Measurements from ENCODE around the gene CYP1B1. TPM values are rescaled to one million over a fixed set of nuclear protein-coding genes. Genes with fewer than 3 reads are reported as not detected.
"Not testable (repeated sequence)": the region's sequence is repeated elsewhere in the genome, so short reads cannot be mapped to it uniquely, and the experiment has no call there.

CYP1B1 gene
- total RNA-seq, 2 experiments from 2014 or later, result 3.3 to 4.3 TPM

GRCh38 chr2:38111350-38111749 is 35.4 kb upstream of the CYP1B1 start:
- CTCF ChIA-PET; H3K36me3 Mint-ChIP-seq; H3K4me1 Mint-ChIP-seq (ENCODE audit: low read depth); H3K4me3 Mint-ChIP-seq; POLR2A ChIA-PET; H3K9me3 Mint-ChIP-seq; H3K27ac Mint-ChIP-seq; DNase-seq: not testable (repeated sequence)
- peaks cover 39% of the 10 kb centered on the region for H3K27me3 Mint-ChIP-seq
- intact Hi-C loops (cut with micrococcal nuclease), result loop anchor here (10.0 kb wide), 1 partner anchor 717 kb away; no protein-coding TSS in a partner anchor

- POLR2A ChIA-PET, result no interaction called here
- Mint-ChIP-seq H3K36me3 (no peaks in the 10 kb centered on the region), H3K27ac (no peak overlapping the region), H3K9me3 (peaks cover 2% of the 10 kb centered on the region), H3K4me3 (no peak overlapping the region), H3K27me3 (peaks cover 42% of the 10 kb centered on the region), H3K4me1 (ENCODE audit: low read depth) (peaks cover 12% of the 10 kb centered on the region)
- CTCF ChIA-PET, result interaction anchor here (1.7 kb wide), 1 partner anchor 33 kb away, joined by 6 read pairs; the partner anchor contains the start of gene CYP1B1
- DNase-seq, result no peak
- intact Hi-C loops (cut with micrococcal nuclease), result loop anchor here (10.0 kb wide), 1 partner anchor 715 kb away; no protein-coding TSS in a partner anchor
Measured at GRCh38 chr2:38109732-38110181, 33.8 kb upstream of the CYP1B1 start.

DNA sequence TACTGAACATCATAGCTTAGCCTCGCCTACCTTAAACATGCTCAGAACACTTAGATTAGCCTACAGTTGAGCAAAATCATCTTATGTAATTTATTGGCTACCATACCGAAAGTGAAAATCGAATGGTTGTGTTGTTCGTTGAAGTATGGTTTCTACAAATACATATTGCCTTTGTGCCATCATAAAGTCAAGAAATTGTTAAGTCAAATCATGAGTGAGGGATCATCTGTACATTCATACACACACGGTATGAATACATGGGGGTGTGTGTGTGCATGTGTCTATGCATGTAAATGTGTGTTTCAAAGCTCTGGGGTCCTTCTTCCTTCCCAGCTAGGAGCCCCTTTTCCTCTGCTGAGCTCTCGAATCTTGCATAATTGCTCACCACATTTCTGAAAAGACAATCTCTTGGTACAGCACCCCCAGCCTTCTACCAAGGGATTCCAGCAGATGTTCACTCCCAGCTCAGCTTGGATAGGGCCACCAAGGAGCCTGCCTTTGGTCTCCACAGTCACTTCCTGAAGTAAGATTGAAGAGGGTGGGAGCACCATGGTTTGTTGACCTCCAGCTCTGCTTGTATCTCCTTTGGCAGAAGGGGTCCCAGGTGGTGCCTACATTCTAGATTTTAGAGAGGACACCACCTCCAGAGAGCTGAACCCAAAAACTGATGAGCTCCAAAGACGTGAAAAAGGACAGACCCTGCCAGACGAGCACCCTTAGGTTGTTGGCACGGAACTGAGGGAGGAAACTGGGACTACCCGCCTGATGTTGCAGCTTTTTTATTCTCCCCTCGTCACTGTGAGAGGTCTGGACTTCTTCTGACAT is 33.2 kb upstream of the CYP1B1 start:
- peaks cover 5% of the 10 kb centered on the region for H3K9me3 Mint-ChIP-seq
- ChIA-PET POLR2A (interaction anchor here (0.9 kb wide), 1 partner anchor 33 kb away, joined by 3 read pairs; no protein-coding TSS in a partner anchor), CTCF (interaction anchor here (1.1 to 1.7 kb wide), 2 partner anchors 33 to 71 kb away, joined by 3 to 6 read pairs; partner anchors contain the start of gene CYP1B1)
- no peak for DNase-seq
- H3K4me3 Mint-ChIP-seq, result no peak overlapping the region
- peaks cover 41% of the 10 kb centered on the region for H3K27me3 Mint-ChIP-seq
- H3K36me3 Mint-ChIP-seq, result no peaks in the 10 kb centered on the region
- H3K4me1 Mint-ChIP-seq (ENCODE audit: low read depth), result peaks cover 12% of the 10 kb centered on the region
- intact Hi-C loops (cut with micrococcal nuclease), result no loop called here
- no peak overlapping the region for H3K27ac Mint-ChIP-seq

DNA sequence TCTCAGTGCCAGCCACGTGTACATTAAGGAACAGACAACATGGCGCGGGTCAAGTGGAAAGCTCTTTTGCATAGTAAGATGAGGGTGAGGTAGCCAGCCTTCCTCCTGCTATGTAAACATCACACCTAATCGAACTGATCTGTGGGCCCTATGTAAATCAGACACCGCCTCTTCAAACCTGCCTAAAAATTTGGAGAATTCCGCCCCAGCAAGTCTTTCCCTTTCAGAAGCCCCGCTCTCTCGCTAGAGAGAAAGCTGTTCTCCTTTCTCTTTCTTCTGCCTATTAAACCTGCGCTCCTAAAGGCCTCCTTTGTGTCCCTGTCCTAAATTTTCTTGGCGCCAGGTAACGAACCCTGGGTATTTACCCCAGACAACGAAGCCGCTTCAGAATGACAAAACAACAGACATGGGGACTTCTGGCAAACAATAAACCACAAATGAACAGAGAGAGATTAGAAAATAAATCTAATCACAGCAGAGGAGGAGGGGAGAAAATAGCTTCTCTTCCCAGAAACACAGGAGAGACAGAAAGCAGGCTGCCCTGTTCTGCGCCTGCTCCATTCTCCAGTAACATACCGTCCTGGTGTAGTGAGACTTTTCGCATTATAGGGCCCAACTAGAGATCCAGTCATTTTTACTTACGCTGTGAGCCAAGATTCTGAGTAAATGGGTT is 31.9 kb upstream of the CYP1B1 start:
- no peaks in the 10 kb centered on the region for H3K36me3 Mint-ChIP-seq
- no peak for DNase-seq
- H3K9me3 Mint-ChIP-seq, result peaks cover 13% of the 10 kb centered on the region
- CTCF ChIA-PET, result interaction anchor here (1.8 kb wide), 1 partner anchor 31 kb away, joined by 7 read pairs; the partner anchor contains the start of gene CYP1B1
- intact Hi-C loops (cut with micrococcal nuclease), result loop anchor here (2.0 kb wide), 1 partner anchor 69 kb away; no protein-coding TSS in a partner anchor
- H3K27ac Mint-ChIP-seq, result no peak overlapping the region
- H3K4me1 Mint-ChIP-seq (ENCODE audit: low read depth), result peaks cover 12% of the 10 kb centered on the region
- peaks cover 40% of the 10 kb centered on the region for H3K27me3 Mint-ChIP-seq
- H3K4me3 Mint-ChIP-seq, result no peak overlapping the region
- POLR2A ChIA-PET, result interaction anchor here (0.6 to 2.4 kb wide), 2 partner anchors 31 to 372 kb away, joined by 4 to 9 read pairs; partner anchors contain the start of gene CYP1B1

DNA sequence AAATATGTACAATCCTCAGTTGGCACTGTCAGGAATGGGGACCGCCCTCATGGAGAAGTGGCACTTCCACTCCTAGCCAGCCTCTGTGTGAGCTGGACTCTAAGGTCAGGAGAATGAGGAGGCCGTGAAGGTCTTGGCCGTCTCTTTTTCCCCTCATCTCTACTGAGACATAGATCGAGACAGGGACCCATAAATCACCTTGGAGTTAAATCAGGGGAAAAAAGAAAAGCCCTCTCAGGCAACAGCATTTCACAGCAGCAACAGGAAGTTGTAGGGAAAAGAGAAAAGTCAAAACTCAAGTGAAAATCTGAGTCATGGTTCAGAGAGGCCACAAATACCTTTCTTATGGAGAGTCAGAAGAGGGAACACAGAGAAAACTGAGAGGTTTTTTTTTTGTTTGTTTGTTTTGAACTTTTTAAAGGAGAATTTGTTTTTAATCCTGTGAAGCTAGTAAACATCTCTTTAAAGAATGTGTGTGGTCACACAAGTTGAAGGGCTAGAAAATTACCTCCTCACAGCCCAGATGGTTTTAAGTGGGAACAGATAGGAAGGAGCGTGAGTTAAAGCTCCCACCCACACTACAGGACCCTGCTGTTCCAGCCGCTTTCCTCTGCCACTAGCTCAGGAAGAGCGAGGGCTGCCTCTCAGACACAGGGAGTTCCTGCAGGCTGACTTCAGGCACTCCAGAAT is 30.6 kb upstream of the CYP1B1 start:
- Mint-ChIP-seq H3K9me3 (peaks cover 13% of the 10 kb centered on the region), H3K4me1 (ENCODE audit: low read depth) (peaks cover 12% of the 10 kb centered on the region), H3K27me3 (peaks cover 39% of the 10 kb centered on the region), H3K4me3 (no peak overlapping the region), H3K36me3 (no peaks in the 10 kb centered on the region), H3K27ac (peak overlapping the region; percentile 34)
- ChIA-PET POLR2A (interaction anchor here (2.4 kb wide), 1 partner anchor 30 kb away, joined by 9 read pairs; the partner anchor contains the start of gene CYP1B1), CTCF (interaction anchor here (0.5 to 1.8 kb wide), 3 partner anchors 30 to 215 kb away, joined by 3 to 7 read pairs (median 3); partner anchors contain the start of gene CYP1B1)
- no peak for DNase-seq
- intact Hi-C loops (cut with micrococcal nuclease), result loop anchor here (2.0 kb wide), 1 partner anchor 68 kb away; no protein-coding TSS in a partner anchor

DNA sequence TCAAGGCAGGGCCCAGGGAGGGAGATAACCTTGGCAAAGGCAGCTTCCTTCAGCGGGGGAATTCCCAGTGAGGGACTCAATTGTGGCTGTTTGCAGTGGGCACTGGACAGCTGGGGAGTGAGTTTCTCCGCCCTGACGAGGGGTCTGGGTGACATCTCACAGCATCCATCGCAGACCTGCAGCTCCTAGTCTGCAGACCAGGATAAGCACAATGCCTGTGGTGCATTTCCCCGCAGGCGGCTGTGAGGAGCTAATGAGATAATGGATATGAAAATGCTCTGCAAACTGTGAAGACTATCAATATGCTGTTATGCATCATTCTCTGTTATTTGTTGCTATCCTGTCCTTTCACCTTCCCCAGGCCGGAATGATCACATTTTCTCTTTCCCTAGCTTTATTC is 30.0 kb upstream of the CYP1B1 start:
- Mint-ChIP-seq H3K9me3 (peaks cover 13% of the 10 kb centered on the region), H3K36me3 (no peaks in the 10 kb centered on the region), H3K27me3 (peaks cover 39% of the 10 kb centered on the region), H3K27ac (no peak overlapping the region), H3K4me1 (ENCODE audit: low read depth) (peaks cover 12% of the 10 kb centered on the region), H3K4me3 (no peak overlapping the region)
- DNase-seq, result no peak
- intact Hi-C loops (cut with micrococcal nuclease), result loop anchor here (2.0 kb wide), 1 partner anchor 67 kb away; no protein-coding TSS in a partner anchor
- ChIA-PET CTCF (interaction anchor here (0.9 to 1.8 kb wide), 3 partner anchors 8 to 30 kb away, joined by 3 to 7 read pairs (median 3); partner anchors contain the start of gene CYP1B1), POLR2A (interaction anchor here (2.4 kb wide), 1 partner anchor 29 kb away, joined by 9 read pairs; the partner anchor contains the start of gene CYP1B1)

- Mint-ChIP-seq H3K9me3 (peaks cover 13% of the 10 kb centered on the region), H3K4me1 (ENCODE audit: low read depth) (peaks cover 12% of the 10 kb centered on the region), H3K36me3 (no peaks in the 10 kb centered on the region), H3K4me3 (no peak overlapping the region), H3K27me3 (peaks cover 49% of the 10 kb centered on the region), H3K27ac (no peak overlapping the region)
- ChIA-PET CTCF (interaction anchor here (0.9 kb wide), 1 partner anchor 11 kb away, joined by 3 read pairs; no protein-coding TSS in a partner anchor), POLR2A (no interaction called here)
- DNase-seq, result no peak
- intact Hi-C loops (cut with micrococcal nuclease), result no loop called here
Measured at GRCh38 chr2:38104598-38104997, 28.6 kb upstream of the CYP1B1 start.

DNA sequence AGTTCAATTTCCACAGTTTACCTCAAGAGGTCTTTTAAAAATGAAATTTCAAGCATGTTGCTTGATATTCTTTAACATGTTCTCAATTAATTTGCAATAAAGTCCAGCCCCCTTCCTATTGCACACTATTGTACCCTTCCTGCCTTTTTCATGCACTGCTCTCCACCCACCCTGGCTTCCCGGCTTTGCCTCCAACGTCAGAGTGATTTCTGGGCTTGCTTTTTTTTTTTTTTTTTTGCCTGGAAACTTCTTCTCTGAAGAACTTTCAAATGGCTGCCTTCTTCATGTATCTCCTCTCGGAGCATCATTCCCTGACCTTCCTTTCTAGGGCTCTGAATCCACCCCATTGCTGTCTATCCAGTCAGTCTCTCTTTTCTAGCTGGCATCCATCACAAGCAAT is 24.4 kb upstream of the CYP1B1 start:
- H3K36me3 Mint-ChIP-seq, result no peaks in the 10 kb centered on the region
- H3K9me3 Mint-ChIP-seq, result peaks cover 13% of the 10 kb centered on the region
- peaks cover 71% of the 10 kb centered on the region for H3K27me3 Mint-ChIP-seq
- ChIA-PET CTCF (no interaction called here), POLR2A (no interaction called here)
- no peak for DNase-seq
- H3K4me1 Mint-ChIP-seq (ENCODE audit: low read depth), result peaks cover 9% of the 10 kb centered on the region
- intact Hi-C loops (cut with micrococcal nuclease), result no loop called here
- no peak overlapping the region for H3K27ac Mint-ChIP-seq
- H3K4me3 Mint-ChIP-seq, result no peak overlapping the region

- CTCF ChIA-PET, result interaction anchor here (0.5 to 1.3 kb wide), 2 partner anchors 23 to 703 kb away, joined by 3 to 4 read pairs; no protein-coding TSS in a partner anchor
- DNase-seq, result no peak
- peaks cover 71% of the 10 kb centered on the region for H3K27me3 Mint-ChIP-seq
- peaks cover 7% of the 10 kb centered on the region for H3K9me3 Mint-ChIP-seq
- intact Hi-C loops (cut with micrococcal nuclease), result no loop called here
- H3K36me3 Mint-ChIP-seq, result no peaks in the 10 kb centered on the region
- H3K4me1 Mint-ChIP-seq (ENCODE audit: low read depth), result peaks cover 9% of the 10 kb centered on the region
- POLR2A ChIA-PET, result no interaction called here
- H3K4me3 Mint-ChIP-seq, result no peak overlapping the region
- no peak overlapping the region for H3K27ac Mint-ChIP-seq
Measured at GRCh38 chr2:38099099-38100028, 23.4 kb upstream of the CYP1B1 start.

DNA sequence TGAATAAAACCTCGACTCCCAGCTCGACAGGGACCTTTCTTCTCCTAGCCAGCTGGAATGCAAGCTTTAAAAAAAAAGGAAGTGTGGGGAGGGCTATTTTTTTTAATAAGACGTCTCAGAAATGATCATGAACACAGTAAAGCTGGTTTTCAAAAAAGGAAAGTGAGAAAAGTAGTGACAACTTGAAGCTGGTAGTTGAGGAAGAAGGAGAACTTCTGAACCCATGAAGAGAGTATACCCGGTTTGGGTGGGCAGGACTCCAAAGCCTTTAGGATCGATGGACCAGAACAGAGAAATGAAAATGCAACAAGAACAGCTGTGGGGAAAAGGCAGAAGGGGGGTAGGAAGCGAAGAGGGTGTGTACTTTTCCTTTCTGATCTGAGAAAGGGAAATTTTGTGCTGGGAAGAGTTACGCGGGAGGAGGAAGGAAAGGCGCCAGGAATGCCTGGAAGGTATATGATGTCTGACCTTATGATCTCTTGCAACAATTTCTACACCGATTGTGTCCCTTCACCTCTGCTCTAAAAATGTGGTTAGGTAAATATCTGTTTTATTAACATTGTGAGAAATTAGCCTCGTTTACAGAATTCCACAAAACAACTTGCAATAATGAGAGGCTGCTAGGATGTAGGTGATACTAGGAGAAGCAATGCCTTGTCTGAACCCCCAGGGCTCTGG is 22.6 kb upstream of the CYP1B1 start:
- ChIA-PET CTCF (interaction anchor here (1.3 kb wide), 1 partner anchor 22 kb away, joined by 4 read pairs; no protein-coding TSS in a partner anchor), POLR2A (no interaction called here)
- intact Hi-C loops (cut with micrococcal nuclease), result no loop called here
- peaks cover 4% of the 10 kb centered on the region for H3K9me3 Mint-ChIP-seq
- H3K27me3 Mint-ChIP-seq, result peaks cover 71% of the 10 kb centered on the region
- H3K27ac Mint-ChIP-seq, result no peak overlapping the region
- H3K4me3 Mint-ChIP-seq, result no peak overlapping the region
- peaks cover 9% of the 10 kb centered on the region for H3K4me1 Mint-ChIP-seq (ENCODE audit: low read depth)
- DNase-seq, result no peak
- no peaks in the 10 kb centered on the region for H3K36me3 Mint-ChIP-seq

All from activated CD4-positive, alpha-beta memory T cell treated with anti-CD3 and anti-CD28 coated beads for 36 hours (primary cell).